ENCODE results near the gene ZFAND5.

Gene ZFAND5

GRCh38 chr9:72362680-72363139 lies 2.3 kb downstream of the ZFAND5 start:
- DNase-seq (ENCODE audit: low spot score), result peak; percentile 61

- DNase-seq (ENCODE audit: low spot score), result peak; percentile 50
Observed at GRCh38 chr9:72362118-72362531, 2.9 kb downstream of the ZFAND5 start.

DNA sequence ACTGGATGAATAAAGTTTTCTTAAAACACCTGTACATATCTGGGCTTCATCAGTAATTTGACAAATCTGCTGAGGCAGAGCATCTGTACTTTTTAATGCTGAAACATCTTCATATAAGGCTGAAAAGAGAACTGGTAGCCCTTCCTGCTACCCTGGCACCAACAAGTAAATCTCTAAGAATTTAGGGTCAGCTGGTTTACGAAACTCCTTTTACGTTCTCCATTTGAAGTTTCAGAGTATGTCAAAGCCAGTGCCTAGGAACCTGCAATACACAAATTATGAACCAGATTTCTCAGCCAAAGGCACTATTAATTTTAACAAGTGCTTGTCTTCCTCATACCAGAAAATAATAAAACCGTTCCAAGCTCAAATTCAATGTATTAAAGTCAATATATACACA lies 3.8 kb downstream of the ZFAND5 start:
- DNase-seq (ENCODE audit: low spot score), result no peak

DNA sequence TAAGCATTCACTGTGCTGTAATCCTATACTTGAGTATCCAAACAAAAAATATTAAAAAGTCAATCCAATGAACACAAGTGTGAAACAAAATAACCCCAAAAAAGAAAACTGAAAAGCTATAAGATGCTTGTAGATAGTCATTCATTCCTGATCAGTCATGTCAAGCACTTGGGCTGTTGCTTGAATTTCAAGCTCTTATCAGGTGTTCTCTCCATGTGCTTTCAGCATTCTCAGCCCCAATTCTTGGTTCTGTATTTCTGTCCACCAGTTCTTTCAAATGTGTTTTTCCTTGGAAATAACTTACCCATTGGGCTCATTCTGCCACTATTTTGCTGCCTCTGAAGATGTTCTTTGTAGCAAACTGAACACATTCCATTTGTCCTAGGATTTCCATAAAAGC lies 4.7 kb downstream of the ZFAND5 start:
- no peak for DNase-seq (ENCODE audit: low spot score)

DNA sequence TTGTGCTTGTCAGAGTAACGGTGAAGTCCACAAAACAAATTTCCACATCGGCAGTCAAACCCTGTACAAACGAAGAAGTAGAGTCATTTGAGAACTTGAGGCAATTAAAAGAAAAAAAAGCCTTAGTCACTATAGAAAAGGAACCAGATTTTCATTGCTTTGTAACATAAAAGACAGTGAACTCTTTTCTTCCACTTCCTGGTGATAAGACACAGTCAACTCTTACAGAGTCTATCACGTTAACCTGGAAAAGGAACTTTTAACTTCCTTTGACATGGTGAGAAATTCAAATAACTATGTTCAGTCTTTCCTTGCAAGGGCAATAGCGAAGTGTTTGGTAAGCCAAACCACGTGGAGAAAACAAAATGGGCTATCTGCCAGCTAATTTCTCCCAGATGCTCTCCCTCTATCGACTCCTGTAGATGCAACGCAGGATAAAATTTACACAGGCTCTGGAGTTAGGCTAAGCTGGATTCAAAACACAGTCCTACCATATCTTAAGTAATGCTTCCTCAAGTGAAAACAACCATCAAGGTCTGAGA lies 8.9 kb downstream of the ZFAND5 start:
- DNase-seq (ENCODE audit: low spot score), result no peak

- no peak for DNase-seq (ENCODE audit: low spot score)
Observed at GRCh38 chr9:72355153-72355552, 9.9 kb downstream of the ZFAND5 start.

- no peak for DNase-seq (ENCODE audit: low spot score)
Observed at GRCh38 chr9:72354704-72355103, 10.3 kb downstream of the ZFAND5 start.

DNA sequence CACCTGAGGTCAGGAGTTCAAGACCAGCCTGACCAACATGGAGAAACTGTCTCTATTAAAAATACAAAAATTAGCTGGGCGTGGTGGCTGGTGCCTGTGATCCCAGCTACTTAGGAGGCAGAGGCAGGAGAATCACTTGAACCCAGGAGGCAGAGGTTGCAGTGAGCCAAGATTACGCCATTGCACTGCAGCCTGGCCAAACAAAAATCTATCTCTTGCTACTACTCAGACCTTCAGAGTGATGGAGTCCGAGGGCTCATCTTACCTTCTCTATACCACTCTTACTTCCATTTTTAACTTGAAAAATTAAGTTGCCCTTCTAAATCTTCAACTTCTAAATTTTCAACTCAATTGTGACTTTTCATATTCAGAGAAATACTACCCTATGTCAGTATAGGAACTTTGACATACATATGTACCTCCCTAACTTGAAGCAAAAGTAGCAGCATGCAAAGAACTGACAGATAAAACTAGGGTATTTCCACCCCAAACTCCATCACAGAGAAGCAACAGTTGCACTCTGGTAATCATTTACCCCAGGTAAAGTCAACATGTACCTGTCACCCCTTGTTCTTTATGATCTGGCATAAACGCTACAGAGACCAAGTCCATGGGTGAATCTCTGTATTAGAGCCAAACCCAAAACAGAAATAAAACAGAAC lies 11.4 kb downstream of the ZFAND5 start:
- DNase-seq (ENCODE audit: low spot score), result peak; percentile 25

DNA sequence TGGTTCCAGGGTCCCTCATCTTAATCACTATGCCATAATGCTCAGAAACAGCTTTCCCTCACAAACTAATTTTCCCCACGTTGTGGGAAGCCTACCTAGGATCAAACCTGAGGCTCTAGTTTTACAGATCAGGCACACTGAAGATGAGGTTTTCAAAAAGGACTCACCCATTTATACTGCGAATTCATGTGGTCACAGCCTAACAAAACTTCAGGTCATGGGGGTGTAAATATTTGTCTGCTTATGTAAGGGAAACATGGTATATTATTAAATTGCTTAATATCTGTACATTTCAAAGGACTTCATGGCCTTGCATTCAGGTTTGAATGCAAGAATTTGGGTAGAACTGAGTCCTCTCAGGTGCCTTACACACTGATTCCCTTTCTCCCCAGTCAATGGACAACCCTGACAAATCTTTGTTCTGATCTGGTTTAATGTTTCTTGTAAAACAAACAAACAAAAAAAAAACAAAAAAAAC lies 12.1 kb downstream of the ZFAND5 start:
- DNase-seq (ENCODE audit: low spot score), result peak; percentile 28

DNA sequence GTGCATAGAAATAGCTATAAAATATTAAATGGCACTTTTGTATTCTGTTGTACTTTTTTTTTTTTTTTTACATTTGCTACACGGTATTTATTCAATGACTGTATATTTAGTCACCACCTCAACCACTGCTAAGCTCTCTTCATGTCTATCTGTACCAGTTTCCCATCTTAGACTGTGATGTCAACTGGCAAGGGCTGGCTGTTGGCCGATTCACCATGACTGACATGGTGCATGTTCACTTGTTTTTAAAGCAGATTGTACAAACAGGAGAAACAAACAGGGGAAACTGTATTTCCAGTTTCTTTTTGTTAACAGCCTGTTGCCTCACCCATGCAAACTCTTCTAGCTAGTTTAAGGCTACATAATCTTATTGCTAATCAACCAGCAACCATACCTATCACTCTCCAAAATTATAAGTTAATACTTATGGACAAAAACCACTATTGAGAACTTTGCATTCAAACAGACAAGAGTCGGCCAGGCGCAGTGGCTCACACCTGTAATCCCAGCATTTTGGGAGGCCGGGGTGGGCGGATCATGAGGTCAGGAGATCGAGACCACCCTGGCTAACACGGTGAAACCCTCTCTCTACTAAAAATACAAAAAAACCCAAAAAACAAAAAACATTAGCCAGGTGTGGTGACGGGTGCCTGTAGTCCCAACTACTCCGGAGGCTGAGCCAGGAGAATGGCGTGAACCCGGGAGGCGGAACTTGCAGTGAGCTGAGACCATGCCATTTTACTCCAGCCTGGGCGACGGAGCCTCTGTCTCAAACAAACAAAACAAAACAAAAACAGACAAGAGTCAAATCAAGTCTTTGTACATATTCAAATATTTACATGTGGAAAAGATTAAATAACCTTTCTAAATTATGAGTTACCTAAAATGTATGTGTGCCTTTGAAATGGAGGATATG lies 13.2 kb downstream of the ZFAND5 start:
- DNase-seq (ENCODE audit: low spot score), result peak; percentile 83

DNA sequence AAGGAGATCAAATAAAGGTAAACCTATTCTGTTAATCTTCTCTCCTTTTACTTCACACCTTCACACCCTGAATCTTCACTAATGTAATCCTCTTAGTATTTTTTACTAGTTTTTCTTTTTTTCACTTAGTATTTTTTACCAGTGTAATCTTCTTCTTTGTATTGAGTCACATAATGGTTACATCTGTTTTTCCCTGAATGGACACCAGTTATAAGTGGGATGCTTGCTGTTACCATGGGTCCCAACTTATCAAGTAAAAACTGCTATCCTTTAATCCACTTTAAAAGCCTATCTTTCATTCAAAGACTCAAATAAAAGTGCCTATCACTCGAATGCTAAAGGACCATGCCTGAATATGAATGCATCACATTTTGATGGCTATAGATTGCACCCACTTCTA lies 15.1 kb downstream of the ZFAND5 start:
- no peak for DNase-seq (ENCODE audit: low spot score)

DNA sequence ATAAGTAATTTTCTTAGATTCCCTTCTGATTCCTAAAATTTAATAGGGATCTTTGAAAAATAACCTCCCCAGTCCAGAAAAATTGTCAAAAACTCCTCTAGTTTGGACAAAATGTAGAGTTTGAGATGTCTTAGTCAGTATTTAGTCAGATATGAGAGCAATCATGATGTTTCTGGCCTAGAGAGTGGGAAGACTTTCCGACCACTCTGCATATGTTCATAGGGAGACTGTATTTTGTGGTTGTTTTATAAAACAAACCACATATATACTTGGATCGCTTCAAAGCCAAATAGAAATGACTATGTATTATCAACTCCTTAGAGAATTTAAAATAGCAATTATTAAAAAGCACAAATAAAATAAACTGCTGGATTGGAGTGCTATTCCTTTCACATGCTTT lies 15.8 kb downstream of the ZFAND5 start:
- no peak for DNase-seq (ENCODE audit: low spot score)

GRCh38 chr9:72346333-72346732 lies 18.7 kb downstream of the ZFAND5 start:
- DNase-seq (ENCODE audit: low spot score), result no peak

GRCh38 chr9:72338631-72339030 lies 26.4 kb downstream of the ZFAND5 start:
- peak; percentile 94 for DNase-seq (ENCODE audit: low spot score)

DNA sequence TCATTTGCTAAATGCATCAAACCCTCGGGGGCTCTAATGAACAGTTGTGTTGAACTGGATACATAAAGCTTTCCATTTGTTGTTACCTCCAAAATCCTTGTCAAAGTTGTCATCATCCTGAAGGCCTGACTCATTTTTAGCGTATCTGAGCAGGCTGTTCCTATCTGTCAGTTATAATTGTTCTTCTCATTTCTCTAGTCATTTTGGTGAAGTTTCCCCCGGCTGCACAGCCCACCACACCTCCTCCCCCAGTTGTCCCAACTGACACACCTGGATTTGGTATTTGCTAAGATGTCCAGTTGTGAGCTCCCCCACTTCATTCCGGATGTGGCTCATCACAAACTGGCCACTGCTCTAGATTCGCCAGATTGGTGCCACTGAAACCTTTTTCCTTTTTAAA lies 27.7 kb downstream of the ZFAND5 start:
- no peak for DNase-seq (ENCODE audit: low spot score)

GRCh38 chr9:72334658-72335337 lies 30.2 kb downstream of the ZFAND5 start:
- no peak for DNase-seq (ENCODE audit: low spot score)

DNA sequence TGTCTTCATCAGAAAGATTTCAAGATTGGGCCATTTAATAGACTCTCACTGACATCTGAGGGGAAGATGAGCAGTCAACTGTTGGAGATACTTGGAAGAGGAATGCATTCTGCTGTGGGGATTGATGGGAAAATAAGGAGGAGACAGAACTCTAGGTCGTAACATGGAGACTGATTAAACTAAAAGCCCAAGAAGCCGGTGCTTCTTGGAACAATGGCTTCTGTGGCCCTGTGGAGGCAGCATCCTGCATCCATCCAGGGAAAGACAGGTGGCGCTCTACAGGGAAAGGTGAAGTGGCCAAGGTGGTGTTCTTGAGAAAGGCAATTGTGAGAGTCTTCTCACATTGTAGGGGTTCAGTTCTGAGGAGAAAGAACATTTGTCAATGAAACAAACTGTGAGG lies 31.3 kb downstream of the ZFAND5 start:
- DNase-seq (ENCODE audit: low spot score), result no peak

DNA sequence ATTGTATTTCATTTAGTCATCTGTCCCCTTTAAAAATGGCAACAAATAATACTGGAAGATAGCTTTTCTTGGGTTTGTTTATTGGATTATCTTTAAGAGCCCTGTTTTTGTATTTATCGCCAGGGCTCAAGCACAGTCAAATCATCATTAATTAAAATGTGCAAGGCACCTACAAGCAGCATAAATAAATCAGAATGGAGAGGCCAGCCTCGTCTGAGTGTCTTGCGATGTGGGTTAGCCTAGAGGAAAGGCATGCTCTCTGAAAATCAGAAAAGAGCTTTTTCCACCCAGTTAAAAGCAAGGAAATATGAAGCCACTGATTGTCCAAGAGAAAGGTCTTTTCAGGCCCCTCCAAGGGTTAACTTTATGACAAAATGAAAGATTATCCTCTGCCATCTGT lies 31.8 kb downstream of the ZFAND5 start:
- DNase-seq (ENCODE audit: low spot score), result no peak

GRCh38 chr9:72332351-72332750 lies 32.7 kb downstream of the ZFAND5 start:
- no peak for DNase-seq (ENCODE audit: low spot score)

- DNase-seq (ENCODE audit: low spot score), result no peak
Observed at GRCh38 chr9:72327631-72328030, 37.4 kb downstream of the ZFAND5 start.

DNA sequence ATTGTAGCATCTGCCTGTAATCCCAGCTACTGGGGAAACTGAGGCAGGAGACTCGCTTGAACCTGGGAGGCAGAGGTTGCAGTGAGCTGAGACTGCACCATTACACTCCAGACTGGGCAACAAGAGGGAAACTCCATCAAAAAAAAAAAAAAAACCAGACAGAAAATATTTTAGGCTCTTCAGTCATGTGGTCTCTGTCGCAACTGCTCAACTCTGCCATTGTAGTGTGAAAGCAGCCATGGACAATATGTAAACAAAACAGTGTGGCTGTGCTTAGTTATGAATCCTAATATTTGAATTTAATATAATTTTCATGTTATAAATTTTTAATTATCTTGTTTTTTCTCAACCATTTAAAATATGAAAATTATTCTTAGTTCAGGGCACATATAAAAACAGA lies 38.4 kb downstream of the ZFAND5 start:
- no peak for DNase-seq (ENCODE audit: low spot score)

DNA sequence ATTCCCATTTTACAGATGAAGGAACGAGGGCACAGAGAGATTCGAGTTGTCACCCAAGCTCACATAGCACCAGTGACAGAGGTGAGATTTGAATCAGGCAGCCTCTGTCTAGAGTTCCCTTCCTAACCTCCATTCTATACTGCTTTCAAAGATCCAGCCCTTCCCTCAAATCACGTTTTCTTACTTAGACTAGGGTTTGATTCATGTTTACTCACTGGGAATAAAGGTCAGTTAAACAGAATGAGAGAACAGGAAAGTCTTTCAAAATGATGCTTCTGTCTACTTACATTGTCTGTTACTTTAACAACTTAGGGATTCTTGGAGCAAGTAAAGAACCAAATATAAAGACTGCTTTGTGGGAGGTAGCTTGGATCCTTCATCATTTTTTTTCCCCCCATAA lies 40.0 kb downstream of the ZFAND5 start:
- DNase-seq (ENCODE audit: low spot score), result no peak
